Psoas muscle (tissue), 8 donors: ENCODE measurements around the gene PLPP4. TPM values are rescaled to one million over a fixed set of nuclear protein-coding genes. Genes with fewer than 3 reads are reported as not detected.

Experiments
- ATAC-seq, 4 donors: fragments of 200-7000 bp; cut with Tn5 transposase; one replicate each; pipeline ENCODE4 v1.9.1; 2020; ENCODE audit warnings: moderate library complexity in 3 of 4, mild to moderate bottlenecking in 2 of 4
- DNase-seq, 2 donors: peaks; one replicate each; pipeline ENCODE4 v3.0.0-alpha.2; 2020
- H3K27ac ChIP-seq: fragments of 200-600 bp; one replicate; pipeline ENCODE4 v1.8.0; 2022
- H3K27me3 ChIP-seq, 3 donors: fragments of 200-600 bp in 1 of 3; one replicate each; pipeline versions ENCODE4 v1.6.1 to v1.8.0; 2013 to 2022; ENCODE audit warnings: low read length in 2 of 3, mild to moderate bottlenecking in 2 of 3, moderate library complexity in 1 of 3; ENCODE audit not compliant: insufficient read depth in 3 of 3
- H3K36me3 ChIP-seq, 2 donors: fragments of 200-600 bp in 1 of 2; one replicate each; pipeline versions ENCODE4 v1.6.1 to v1.8.0; 2013 to 2022; ENCODE audit warnings: low read depth in 1 of 2, mild to moderate bottlenecking in 1 of 2, moderate library complexity in 1 of 2; ENCODE audit not compliant: insufficient read depth in 1 of 2
- H3K4me1 ChIP-seq: fragments of 200-600 bp; one replicate; pipeline ENCODE4 v1.8.0; 2022
- H3K4me3 ChIP-seq: fragments of 200-600 bp; one replicate; pipeline ENCODE4 v1.8.0; 2022; ENCODE audit warnings: mild to moderate bottlenecking
- H3K9me3 ChIP-seq: fragments of 200-600 bp; one replicate; pipeline ENCODE4 v1.8.0; 2022
- CTCF ChIP-seq: fragments of 200-600 bp; IDR thresholded peaks from one replicate; pipeline ENCODE4 v1.8.0; 2022; ENCODE audit warnings: antibody characterized with exemption
- WGBS, 3 donors: extraction: QIAGEN DNeasy Blood & Tissue Kit; methylation state at CpG; one replicate each; pipeline versions ENCODE4 v1.1.6 to v1.1.7; 2013; 5-methylcytosine and 5-hydroxymethylcytosine counted together
- intact Hi-C, 2 donors: fragments of 100-400 bp; cut with DNase I; formaldehyde crosslinking; loops; one replicate each; pipeline versions ENCODE4 v1.11.0 to v1.14.2; 2022
- polyA plus RNA-seq, 3 donors: library from polyadenylated mRNA; stranded (reverse); fragments of 200-250 nt; gene quantifications; one replicate each; pipeline ENCODE4 v1.2.3, GENCODE V29; 2013
- total RNA-seq, 4 donors: library from RNA; stranded (reverse); fragmentation: NEBNext Ultra II Directional in 2 of 4; extraction: Animal tissue kit (Norgen Biotek cat#: 25700) in 2 of 4; gene quantifications; one replicate each; pipeline versions ENCODE4 v1.2.1 to v1.2.4, GENCODE V29; 2021 to 2023
- donor health status: healthy with polysubstance abuse.
- donor health status: DM: no; HTN: no; CAD: no; lungs with moderate emphysema.
- donor health status: Bipolar disorder and iron deficiency.
- donor health status: healthy.
- donor health status: DM: yes; HTN: yes; CAD: no.
- donor health status: DM: no; HTN: no; CAD: no.
- donor health status: DM: no; HTN: no; CAD: no.
- donor health status: DM: yes; HTN: yes; CAD: no.

Gene PLPP4
- total and polyA plus RNA-seq, 7 donors = not detected

GRCh38 chr10:120588311-120588710 is 131.3 kb downstream of the PLPP4 start:
- H3K36me3 ChIP-seq = no peaks in the 10 kb centered on the region
- intact Hi-C loops = no loop called here
- ATAC-seq = no peak
- no peak overlapping the region for H3K27ac ChIP-seq
- WGBS, 3 donors = 54 to 87% (median 80%) methylated on average over 2 of the region's 2 CpGs
- no peak overlapping the region for H3K4me3 ChIP-seq
- H3K27me3 ChIP-seq = no peaks in the 10 kb centered on the region
- no peak for TF ChIP-seq CTCF
- H3K9me3 ChIP-seq = no peaks in the 10 kb centered on the region
- DNase-seq = no peak
- no peaks in the 10 kb centered on the region for H3K4me1 ChIP-seq

- no peaks in the 10 kb centered on the region for H3K36me3 ChIP-seq
- H3K4me1 ChIP-seq = no peaks in the 10 kb centered on the region
- DNase-seq (no peak), ATAC-seq (no peak)
- H3K27me3 ChIP-seq = no peaks in the 10 kb centered on the region
- no peak overlapping the region for H3K4me3 ChIP-seq
- no peaks in the 10 kb centered on the region for H3K9me3 ChIP-seq
- WGBS, 3 donors = 84 to 93% (median 93%) methylated on average over 2 of the region's 2 CpGs
- intact Hi-C loops = no loop called here
- TF ChIP-seq CTCF = no peak
- no peak overlapping the region for H3K27ac ChIP-seq
Measured at GRCh38 chr10:120593693-120594092, 136.7 kb downstream of the PLPP4 start.

GRCh38 chr10:120597902-120598301 is 140.9 kb downstream of the PLPP4 start:
- no peak for ATAC-seq
- H3K4me3 ChIP-seq = no peak overlapping the region
- intact Hi-C loops = no loop called here
- H3K4me1 ChIP-seq = no peaks in the 10 kb centered on the region
- DNase-seq = no peak
- H3K27ac ChIP-seq = no peak overlapping the region
- TF ChIP-seq CTCF = no peak
- no peaks in the 10 kb centered on the region for H3K27me3 ChIP-seq
- no peaks in the 10 kb centered on the region for H3K36me3 ChIP-seq
- 67 to 77% (median 72%) methylated on average over 3 of the region's 3 CpGs for WGBS, 3 donors
- no peaks in the 10 kb centered on the region for H3K9me3 ChIP-seq

- Histone ChIP-seq H3K4me3 (no peak overlapping the region), H3K27me3 (no peaks in the 10 kb centered on the region), H3K36me3 (no peaks in the 10 kb centered on the region), H3K27ac (no peak overlapping the region), H3K4me1 (no peaks in the 10 kb centered on the region), H3K9me3 (no peaks in the 10 kb centered on the region)
- no peak for ATAC-seq
- no peak for TF ChIP-seq CTCF
- intact Hi-C loops = no loop called here
- no peak for DNase-seq
- WGBS, 3 donors = 47 to 54% (median 50%) methylated on average over 5 of the region's 5 CpGs
Measured at GRCh38 chr10:120598386-120598785, 141.4 kb downstream of the PLPP4 start.

- Histone ChIP-seq H3K9me3 (no peaks in the 10 kb centered on the region), H3K4me3 (no peak overlapping the region), H3K27me3 (no peaks in the 10 kb centered on the region), H3K27ac (no peak overlapping the region), H3K4me1 (no peaks in the 10 kb centered on the region), H3K36me3 (no peaks in the 10 kb centered on the region)
- DNase-seq = no peak
- ATAC-seq = no peak
- intact Hi-C loops = no loop called here
- no peak for TF ChIP-seq CTCF
- 51 to 55% (median 53%) methylated on average over 9 of the region's 9 CpGs for WGBS, 3 donors
Measured at GRCh38 chr10:120599200-120599724, 142.2 kb downstream of the PLPP4 start.
